ENCODE data around the gene NUP37.
"Not testable (repeated sequence)": the region's sequence is repeated elsewhere in the genome, so short reads cannot be mapped to it uniquely, and the experiment has no call there.

The NUP37 gene

GRCh38 chr12:102119674-102120563 is at the start of gene NUP37, which contains the start of gene PARPBP:
NUP37 (minus strand) TSS chr12:102120114; CDS start chr12:102118518, 1,596 bp downstream.
PARPBP (plus strand) TSS chr12:102120183; CDS start chr12:102123889, 3,706 bp downstream.
- peak; percentile 96 for DNase-seq (ENCODE audit: low read depth, low spot score)

GRCh38 chr12:102167821-102168604 is 48.1 kb upstream of the NUP37 start:
- DNase-seq (ENCODE audit: low read depth, low spot score), result no peak

- DNase-seq (ENCODE audit: low read depth, low spot score), result no peak
Observed at GRCh38 chr12:102163383-102163782, 43.5 kb upstream of the NUP37 start.

GRCh38 chr12:102155206-102155605 is 35.3 kb upstream of the NUP37 start:
- peak; percentile 14 for DNase-seq (ENCODE audit: low read depth, low spot score)

- DNase-seq (ENCODE audit: low read depth, low spot score), result not testable (repeated sequence)
Observed at GRCh38 chr12:102147062-102147587, 27.2 kb upstream of the NUP37 start.

GRCh38 chr12:102144221-102144620 is 24.3 kb upstream of the NUP37 start:
- no peak for DNase-seq (ENCODE audit: low read depth, low spot score)

- not testable (repeated sequence) for DNase-seq (ENCODE audit: low read depth, low spot score)
Observed at GRCh38 chr12:102142866-102143373, 23.0 kb upstream of the NUP37 start.

GRCh38 chr12:102137619-102138018 is 17.7 kb upstream of the NUP37 start:
- not testable (repeated sequence) for DNase-seq (ENCODE audit: low read depth, low spot score)

GRCh38 chr12:102131442-102131841 is 11.5 kb upstream of the NUP37 start:
- DNase-seq (ENCODE audit: low read depth, low spot score), result not testable (repeated sequence)

- not testable (repeated sequence) for DNase-seq (ENCODE audit: low read depth, low spot score)
Observed at GRCh38 chr12:102130720-102131119, 10.8 kb upstream of the NUP37 start.

GRCh38 chr12:102121328-102121727 is 1.4 kb upstream of the NUP37 start:
- DNase-seq (ENCODE audit: low read depth, low spot score), result not testable (repeated sequence)

GRCh38 chr12:102120886-102121285 is 972 bp upstream of the NUP37 start:
- DNase-seq (ENCODE audit: low read depth, low spot score), result peak; percentile 35

- DNase-seq (ENCODE audit: low read depth, low spot score), result no peak
Observed at GRCh38 chr12:102120564-102120873, 605 bp upstream of the NUP37 start.

- DNase-seq (ENCODE audit: low read depth, low spot score), result no peak
Observed at GRCh38 chr12:102118874-102119273, 1.0 kb downstream of the NUP37 start.

GRCh38 chr12:102116392-102116791 is 3.5 kb downstream of the NUP37 start:
- no peak for DNase-seq (ENCODE audit: low read depth, low spot score)

GRCh38 chr12:102114212-102114611 is 5.7 kb downstream of the NUP37 start:
- DNase-seq (ENCODE audit: low read depth, low spot score), result no peak

- no peak for DNase-seq (ENCODE audit: low read depth, low spot score)
Observed at GRCh38 chr12:102110782-102111181, 9.1 kb downstream of the NUP37 start.

- DNase-seq (ENCODE audit: low read depth, low spot score), result no peak
Observed at GRCh38 chr12:102107970-102108369, 11.9 kb downstream of the NUP37 start.

- DNase-seq (ENCODE audit: low read depth, low spot score), result no peak
Observed at GRCh38 chr12:102106905-102107304, 13.0 kb downstream of the NUP37 start.

GRCh38 chr12:102096855-102097254 is 23.1 kb downstream of the NUP37 start:
- DNase-seq (ENCODE audit: low read depth, low spot score), result no peak

- no peak for DNase-seq (ENCODE audit: low read depth, low spot score)
Observed at GRCh38 chr12:102095677-102096263, 24.1 kb downstream of the NUP37 start.

GRCh38 chr12:102093319-102093718 is 26.6 kb downstream of the NUP37 start:
- DNase-seq (ENCODE audit: low read depth, low spot score), result no peak
